HG03457 (cell line): Measurements from ENCODE around the gene MMRN1.

ENCODE experiments used
- ATAC-seq: cut with Tn5 transposase; IDR thresholded peaks from one replicate; pipeline ENCODE4 v1.9.1; 2021; ENCODE audit warnings: moderate number of reproducible peaks; ENCODE audit not compliant: unreplicated experiment

MMRN1 gene, protein sequence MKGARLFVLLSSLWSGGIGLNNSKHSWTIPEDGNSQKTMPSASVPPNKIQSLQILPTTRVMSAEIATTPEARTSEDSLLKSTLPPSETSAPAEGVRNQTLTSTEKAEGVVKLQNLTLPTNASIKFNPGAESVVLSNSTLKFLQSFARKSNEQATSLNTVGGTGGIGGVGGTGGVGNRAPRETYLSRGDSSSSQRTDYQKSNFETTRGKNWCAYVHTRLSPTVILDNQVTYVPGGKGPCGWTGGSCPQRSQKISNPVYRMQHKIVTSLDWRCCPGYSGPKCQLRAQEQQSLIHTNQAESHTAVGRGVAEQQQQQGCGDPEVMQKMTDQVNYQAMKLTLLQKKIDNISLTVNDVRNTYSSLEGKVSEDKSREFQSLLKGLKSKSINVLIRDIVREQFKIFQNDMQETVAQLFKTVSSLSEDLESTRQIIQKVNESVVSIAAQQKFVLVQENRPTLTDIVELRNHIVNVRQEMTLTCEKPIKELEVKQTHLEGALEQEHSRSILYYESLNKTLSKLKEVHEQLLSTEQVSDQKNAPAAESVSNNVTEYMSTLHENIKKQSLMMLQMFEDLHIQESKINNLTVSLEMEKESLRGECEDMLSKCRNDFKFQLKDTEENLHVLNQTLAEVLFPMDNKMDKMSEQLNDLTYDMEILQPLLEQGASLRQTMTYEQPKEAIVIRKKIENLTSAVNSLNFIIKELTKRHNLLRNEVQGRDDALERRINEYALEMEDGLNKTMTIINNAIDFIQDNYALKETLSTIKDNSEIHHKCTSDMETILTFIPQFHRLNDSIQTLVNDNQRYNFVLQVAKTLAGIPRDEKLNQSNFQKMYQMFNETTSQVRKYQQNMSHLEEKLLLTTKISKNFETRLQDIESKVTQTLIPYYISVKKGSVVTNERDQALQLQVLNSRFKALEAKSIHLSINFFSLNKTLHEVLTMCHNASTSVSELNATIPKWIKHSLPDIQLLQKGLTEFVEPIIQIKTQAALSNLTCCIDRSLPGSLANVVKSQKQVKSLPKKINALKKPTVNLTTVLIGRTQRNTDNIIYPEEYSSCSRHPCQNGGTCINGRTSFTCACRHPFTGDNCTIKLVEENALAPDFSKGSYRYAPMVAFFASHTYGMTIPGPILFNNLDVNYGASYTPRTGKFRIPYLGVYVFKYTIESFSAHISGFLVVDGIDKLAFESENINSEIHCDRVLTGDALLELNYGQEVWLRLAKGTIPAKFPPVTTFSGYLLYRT

DNA sequence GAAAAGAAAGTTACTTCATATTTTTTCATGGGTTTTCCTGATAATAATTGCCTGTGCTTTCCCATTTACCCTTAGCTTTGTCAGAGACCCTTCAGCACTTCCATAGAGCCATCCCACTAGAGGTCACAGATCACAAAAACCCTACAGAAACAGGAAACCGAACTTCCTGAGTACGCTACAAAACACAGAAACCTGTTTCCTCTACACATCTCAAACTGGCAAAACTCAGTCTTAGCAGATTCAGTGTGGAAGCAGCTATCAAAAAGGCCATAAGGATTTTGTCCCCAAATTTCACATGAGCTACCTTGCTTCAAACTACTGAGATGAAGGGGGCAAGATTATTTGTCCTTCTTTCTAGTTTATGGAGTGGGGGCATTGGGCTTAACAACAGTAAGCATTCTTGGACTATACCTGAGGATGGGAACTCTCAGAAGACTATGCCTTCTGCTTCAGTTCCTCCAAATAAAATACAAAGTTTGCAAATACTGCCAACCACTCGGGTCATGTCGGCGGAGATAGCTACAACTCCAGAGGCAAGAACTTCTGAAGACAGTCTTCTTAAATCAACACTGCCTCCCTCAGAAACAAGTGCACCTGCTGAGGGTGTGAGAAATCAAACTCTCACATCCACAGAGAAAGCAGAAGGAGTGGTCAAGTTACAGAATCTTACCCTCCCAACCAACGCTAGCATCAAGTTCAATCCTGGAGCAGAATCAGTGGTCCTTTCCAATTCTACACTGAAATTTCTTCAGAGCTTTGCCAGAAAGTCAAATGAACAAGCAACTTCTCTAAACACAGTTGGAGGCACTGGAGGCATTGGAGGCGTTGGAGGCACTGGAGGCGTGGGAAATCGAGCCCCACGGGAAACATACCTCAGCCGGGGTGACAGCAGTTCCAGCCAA is at the start of gene MMRN1:
Gene MMRN1 (plus strand): TSS at position 206 of the 902 bp plus-strand sequence. CDS start 118 bp downstream, at position 324.
- peak; percentile 65 for ATAC-seq

GRCh38 chr4:89847571-89848325 is 46.9 kb upstream of the MMRN1 start:
- ATAC-seq = no peak

GRCh38 chr4:89855236-89855635 is 39.4 kb upstream of the MMRN1 start:
- ATAC-seq = no peak

- no peak for ATAC-seq
Observed at GRCh38 chr4:89860971-89861370, 33.7 kb upstream of the MMRN1 start.

DNA sequence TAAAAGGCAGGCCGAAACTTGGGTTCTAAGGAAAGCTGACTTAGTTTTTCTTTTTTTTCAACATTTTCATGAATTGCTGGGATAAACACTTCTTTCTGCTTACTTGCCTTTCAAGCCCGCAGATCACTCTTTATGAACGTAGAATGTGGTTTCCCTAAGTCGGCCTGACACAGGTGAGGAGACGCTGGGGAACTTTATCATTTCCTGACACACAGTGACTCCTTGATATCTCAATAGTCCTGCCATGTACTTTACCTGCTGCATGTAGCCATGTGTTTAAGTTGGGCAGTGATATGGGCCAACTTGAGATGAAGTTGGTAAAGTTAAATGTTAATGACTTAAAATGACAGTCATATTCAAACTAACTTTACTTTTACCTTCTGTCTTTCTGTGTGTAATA is 31.1 kb upstream of the MMRN1 start:
- no peak for ATAC-seq

GRCh38 chr4:89868276-89868675 is 26.4 kb upstream of the MMRN1 start:
- ATAC-seq = no peak

DNA sequence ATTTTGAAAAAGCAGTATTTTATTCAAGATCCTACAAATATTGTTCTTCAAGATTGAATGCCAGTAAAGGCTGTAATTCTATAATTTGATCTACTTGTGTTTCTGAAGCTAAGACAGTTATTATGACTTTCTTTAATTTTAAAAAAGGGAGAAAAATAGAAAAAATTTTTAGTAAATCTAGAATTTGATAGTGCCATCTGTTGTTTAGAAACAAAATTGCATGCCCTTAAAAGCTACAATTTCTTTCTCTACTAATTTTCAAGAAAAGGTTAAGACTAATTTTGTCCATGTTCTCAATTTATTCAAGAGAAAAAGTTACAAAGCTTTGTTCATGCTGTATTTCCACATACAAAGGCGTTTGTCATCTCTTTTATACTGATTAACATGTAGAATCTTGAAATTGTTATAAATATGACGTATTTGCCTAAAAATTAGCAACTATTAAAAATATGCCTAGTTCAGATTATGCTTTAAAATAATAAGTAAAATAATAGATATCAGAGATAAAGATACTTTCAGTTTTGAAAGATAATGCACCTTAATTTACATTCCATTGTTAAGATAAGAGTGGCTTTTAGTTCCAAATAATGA is 25.6 kb upstream of the MMRN1 start:
- no peak for ATAC-seq

DNA sequence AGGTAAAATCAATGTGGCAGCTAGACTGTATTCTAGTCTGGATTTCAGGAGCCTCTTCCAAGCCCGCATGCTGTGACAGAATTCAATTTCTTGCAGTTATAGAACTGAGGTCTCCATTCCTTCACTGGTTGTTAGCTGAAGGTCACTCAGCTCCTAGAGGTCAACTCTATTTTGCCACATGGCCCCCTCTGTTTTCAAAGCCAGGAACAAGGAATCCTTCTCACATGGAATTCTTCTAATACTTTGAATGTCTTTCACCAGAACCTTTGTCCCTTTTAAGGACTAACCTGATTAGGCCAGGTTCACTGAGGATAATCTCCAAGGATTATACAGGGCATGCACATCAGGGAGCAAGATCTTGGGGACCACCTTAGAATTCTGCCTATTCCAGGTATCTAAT is 23.4 kb upstream of the MMRN1 start:
- ATAC-seq = no peak

GRCh38 chr4:89876548-89876947 is 18.1 kb upstream of the MMRN1 start:
- no peak for ATAC-seq

- no peak for ATAC-seq
Observed at GRCh38 chr4:89878611-89879010, 16.0 kb upstream of the MMRN1 start.

GRCh38 chr4:89879215-89879614 is 15.4 kb upstream of the MMRN1 start:
- ATAC-seq = no peak

- no peak for ATAC-seq
Observed at GRCh38 chr4:89889289-89889688, 5.4 kb upstream of the MMRN1 start.

DNA sequence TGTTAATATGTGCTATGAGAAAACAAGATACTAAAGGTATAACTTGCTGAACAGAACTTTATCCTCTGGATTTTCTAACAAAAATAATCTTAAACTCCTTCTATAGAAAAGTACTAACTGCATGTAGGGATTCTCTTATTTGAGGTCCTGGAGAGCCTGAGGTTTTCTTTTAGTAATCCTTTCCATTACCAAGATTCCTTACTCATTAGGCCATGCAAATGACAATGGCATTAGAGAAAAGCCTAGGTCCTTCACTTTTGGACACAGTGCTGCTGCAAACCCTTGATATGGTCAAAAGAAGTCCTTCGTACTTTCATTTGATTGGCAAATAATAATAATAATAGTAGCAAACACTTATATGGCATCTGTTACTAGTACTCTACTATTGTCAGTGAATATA is 3.2 kb downstream of the MMRN1 start:
- ATAC-seq = no peak

DNA sequence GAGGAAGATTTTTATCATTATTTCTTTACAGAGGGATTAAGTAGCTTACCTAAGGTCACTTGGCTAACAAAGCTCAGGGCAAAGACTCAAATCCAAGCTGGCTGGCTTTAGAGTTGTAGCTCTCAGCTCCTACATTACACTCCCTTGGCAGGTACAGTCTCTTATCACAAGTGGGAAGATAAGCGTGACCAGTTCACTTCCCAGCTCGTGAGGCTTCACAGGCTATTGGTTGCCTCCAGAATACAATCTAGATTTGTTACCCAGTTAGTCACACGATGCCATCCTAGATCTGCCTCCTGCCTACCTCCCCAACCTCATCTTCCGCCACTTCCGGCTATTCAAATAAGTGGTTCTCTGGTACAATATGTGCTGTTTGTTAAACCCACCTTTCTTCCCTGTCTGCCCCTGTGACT is 3.7 kb downstream of the MMRN1 start:
- ATAC-seq = no peak

DNA sequence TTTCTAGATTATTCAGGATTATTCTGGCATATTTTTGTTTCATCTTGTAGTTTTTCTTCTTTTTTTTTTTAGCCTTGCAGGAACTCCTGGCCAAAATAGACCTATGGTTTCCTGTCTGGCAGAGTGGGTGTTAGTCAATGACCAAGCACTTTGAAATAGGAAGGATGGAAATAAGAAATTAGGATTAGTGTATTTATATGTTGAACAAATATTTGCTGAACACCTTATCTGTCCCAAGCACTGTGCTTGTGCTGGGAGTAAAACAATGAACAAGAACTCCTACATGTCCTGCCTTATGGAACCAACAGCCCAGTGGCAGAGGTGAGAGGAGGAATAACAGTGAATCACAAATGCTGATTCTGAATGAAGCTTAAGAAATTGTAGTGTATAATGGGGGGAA is 4.5 kb downstream of the MMRN1 start:
- no peak for ATAC-seq

- ATAC-seq = no peak
Observed at GRCh38 chr4:89899854-89900253, 5.2 kb downstream of the MMRN1 start.

DNA sequence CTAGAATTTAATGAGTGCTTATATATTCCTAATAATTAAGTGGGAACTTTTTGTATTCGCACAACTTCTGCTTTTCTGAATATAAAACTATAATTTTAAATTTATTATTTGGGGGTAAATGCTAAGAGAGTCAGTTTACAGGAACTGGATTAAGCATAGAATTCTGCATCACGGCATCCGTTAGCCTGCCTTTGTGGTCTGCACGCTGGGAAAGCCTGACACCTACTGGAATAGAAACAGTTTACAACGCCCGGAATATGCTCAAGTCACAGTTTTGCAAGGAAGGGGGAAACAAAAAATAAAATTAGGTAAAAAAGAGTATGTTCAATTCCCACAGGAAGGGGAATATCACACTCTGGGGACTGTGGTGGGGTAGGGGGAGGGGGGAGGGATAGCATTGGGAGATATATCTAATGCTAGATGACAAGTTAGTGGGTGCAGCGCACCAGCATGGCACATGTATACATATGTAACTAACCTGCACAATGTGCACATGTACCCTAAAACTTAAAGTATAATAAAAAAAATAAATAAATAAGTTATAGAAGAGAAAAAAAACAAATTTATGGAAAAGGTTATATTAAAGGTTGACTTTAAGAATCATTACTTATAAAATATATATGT is 7.3 kb downstream of the MMRN1 start:
- peak; percentile 89 for ATAC-seq

GRCh38 chr4:89904524-89904923 is 9.9 kb downstream of the MMRN1 start:
- ATAC-seq = no peak

DNA sequence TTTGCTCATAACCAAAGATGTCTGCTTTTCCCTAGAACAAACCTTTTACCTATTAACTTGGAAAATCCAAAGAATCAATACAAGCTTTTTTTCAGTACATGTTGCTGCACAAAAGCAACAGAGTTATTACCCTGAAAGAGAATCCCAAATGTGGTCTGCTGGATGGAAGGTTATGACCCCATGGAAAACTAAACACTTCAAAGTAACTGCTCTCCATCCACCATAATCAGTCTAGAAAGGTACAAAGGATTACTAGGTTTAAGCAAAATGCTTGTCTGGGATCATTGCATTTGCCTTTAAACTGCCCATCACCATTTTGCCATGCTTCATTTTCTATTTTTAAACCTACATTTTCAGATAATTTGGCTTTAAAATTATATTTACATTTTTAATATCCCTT is 11.7 kb downstream of the MMRN1 start:
- ATAC-seq = no peak
